Measurements from ENCODE around the gene TBK1.
"Not testable (repeated sequence)": the region's sequence is repeated elsewhere in the genome, so short reads cannot be mapped to it uniquely, and the experiment has no call there.

TBK1 gene

GRCh38 chr12:64497903-64498302 lies 46.0 kb downstream of the TBK1 start:
- DNase-seq: no peak

DNA sequence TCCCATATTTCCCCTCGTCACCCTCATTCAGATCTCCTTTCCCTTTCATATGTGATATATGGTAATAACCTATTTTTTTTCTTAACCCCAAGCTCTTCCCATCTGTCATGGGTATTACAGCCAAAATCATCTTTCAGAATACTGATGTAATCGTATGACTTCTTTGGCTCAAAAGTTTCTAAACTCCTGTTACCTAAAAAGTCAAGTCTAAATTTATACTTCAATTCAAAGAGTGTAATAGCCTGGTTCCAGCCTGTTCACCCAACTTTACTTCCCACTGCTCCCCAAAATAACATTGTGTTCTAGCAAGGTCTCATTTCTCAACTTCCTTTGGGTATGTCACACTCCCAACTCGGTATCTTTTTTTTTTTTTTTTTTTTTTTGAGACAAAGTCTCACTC lies 48.5 kb downstream of the TBK1 start:
- no peak for DNase-seq

DNA sequence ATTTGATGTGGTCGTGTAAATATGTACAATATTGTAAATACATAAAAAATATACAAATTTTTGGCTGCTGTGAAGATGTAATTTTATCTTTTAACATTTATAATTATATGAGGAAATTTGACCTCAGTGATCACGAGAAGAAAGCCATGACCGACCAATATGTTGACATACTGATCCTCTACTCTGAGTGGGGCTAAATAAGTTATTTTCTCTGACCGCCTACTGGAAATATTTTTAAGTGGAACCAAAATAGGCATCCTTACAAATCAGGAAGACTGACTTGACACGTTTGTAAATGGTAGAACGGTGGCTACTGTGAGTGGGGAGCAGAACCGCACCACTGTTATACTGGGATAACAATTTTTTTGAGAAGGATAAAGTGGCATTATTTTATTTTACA lies 49.6 kb downstream of the TBK1 start:
- DNase-seq: no peak

DNA sequence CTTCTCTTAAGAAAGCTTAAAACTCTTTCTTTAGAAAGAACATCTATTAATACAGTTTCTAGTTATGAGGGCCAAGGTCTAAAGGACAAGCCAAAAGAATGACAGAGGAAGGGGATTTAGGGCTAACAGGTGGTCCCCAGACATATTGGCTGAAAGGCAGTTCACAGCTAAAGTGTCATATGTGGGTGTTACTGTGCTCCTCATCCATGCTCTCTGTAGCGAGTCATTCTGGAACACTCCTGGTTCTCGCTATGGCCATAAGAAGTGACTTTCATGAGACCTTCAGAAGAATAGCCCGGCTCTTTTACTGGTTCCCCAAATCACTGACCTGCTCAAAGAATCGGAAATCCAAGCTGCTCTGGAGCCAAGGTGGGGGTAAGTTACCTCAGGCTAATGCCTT lies 55.0 kb downstream of the TBK1 start:
- DNase-seq: no peak

- DNase-seq: no peak
Observed at GRCh38 chr12:64510667-64511066, 58.7 kb downstream of the TBK1 start.

- no peak for DNase-seq
Observed at GRCh38 chr12:64518396-64518795, 66.5 kb downstream of the TBK1 start.

GRCh38 chr12:64521833-64522232 lies 69.9 kb downstream of the TBK1 start:
- no peak for DNase-seq

DNA sequence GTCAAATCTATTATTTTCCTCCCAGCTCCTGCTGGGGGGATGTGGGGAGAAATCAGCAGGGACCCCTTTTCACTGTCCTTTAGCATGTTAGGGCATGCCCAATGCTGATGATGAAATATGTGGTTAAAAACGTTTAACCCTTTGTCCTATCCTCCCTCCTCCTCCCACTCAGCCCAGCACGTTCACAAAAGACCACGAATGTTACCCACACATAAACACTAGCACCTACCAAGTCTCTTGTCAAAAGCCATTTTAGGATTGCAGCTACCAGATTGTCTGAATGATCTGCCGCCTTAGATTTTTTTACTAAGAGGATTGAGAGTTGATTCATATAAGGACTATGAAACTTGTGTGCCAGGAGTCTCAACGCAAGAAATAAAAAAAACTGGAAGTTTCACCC lies 70.4 kb downstream of the TBK1 start:
- DNase-seq: no peak

GRCh38 chr12:64522807-64523206 lies 70.9 kb downstream of the TBK1 start:
- DNase-seq: no peak

DNA sequence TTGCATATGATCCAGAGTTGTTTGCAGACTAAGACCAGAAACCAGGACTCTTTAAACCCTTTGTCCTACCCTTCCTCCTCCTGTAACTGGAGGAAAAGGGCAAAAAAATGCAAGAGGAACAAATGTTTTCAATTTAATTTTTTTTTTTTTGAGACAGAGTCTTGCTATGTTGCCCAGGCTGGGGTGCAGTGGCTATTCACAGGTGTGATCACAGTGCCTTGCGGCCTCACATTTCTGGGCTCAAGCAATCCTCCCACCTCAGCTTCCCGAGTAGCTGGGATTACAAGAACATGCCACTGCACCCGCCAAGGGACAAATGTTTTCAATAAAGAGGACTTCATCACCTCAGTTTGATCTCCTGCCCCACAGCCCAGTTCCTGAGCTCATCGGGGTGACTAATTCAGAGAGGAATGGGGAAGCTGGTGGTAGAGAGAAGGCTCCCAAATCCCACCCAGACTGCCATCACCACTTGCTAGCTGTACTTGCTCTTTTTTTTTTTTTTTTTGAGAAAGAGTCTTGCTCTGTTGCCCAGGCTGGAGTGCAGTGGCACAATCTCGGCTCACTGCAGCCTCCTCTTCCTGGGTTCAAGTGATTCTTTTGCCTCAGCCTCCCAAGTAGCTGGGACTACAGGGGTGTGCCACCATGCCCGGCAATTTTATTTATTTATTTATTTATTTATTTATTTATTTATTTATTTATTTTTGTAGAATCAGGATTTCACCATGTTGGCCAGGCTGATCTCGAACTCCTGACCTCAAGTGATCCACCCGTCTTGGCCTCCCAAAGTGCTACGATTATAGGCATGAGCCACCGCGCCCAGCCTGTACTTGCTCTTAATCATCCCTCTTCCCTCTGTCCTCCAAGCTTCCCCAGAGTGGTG lies 71.9 kb downstream of the TBK1 start:
- DNase-seq: not testable (repeated sequence)

GRCh38 chr12:64525461-64526160 lies 73.7 kb downstream of the TBK1 start:
- no peak for DNase-seq

DNA sequence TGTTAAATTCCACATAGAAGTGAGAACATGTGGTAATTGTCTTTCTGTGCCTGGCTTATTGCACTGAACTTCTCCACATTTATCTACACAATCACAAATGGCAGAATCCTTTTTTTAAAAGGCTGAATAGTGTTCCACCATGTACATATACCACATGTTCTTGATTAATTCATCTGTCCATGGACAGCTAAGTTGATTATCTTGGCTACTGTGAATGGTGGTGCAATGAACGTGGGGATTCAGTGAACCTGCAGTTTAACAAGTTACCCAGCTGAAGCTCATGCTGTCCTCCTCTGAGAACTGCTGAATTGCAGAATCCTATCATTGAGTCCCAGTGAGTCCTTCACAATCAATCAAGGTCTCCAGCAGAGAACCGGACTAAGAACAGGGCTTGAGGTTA lies 74.9 kb downstream of the TBK1 start:
- no peak for DNase-seq

DNA sequence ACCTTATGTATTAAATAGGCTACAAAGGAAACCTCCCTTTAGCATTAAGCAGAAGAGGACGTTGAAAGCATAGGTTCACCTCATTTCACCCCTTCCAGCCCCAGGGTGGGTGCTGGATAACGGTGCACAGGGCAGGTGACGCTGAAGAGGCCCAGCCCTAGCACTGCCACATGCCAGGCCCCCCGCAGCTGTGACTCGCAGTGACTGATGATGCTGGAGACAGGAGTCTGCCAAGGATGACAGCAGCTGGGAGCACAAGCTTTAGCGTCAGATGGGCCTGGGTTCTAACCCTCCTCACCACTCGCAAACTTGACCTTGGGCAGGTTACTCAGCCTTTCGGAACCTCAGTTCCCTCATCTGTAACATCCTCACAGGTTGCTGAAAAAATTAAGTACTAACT lies 76.7 kb downstream of the TBK1 start:
- no peak for DNase-seq

GRCh38 chr12:64530566-64530965 lies 78.6 kb downstream of the TBK1 start:
- no peak for DNase-seq

GRCh38 chr12:64531665-64532334 lies 79.9 kb downstream of the TBK1 start:
- no peak for DNase-seq

GRCh38 chr12:64532734-64533351 lies 80.9 kb downstream of the TBK1 start:
- DNase-seq: no peak

DNA sequence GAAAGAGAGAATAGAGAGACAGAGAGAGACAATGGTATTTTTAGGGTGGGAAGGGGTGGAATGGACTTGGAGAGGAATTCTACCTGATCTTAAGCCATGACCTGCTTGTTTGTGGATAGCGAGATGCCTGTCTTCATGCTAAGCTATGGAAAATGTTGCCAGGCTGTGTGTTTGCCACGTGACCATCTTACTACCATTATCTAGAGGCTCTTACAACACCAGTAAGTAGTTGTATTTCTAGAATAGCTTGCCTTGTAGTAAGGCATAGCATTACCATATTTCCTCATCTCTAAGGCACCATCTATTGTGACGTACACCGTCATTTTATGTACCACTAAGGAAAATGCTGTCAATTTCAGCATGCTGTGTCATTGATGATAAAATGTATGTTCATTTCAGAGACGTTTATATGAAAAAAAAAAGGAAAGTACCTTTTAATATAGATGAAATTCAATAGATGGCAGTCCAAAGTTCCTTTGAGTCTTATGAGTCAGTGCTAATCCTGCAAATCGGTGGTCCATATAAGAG lies 82.8 kb downstream of the TBK1 start:
- DNase-seq: no peak

DNA sequence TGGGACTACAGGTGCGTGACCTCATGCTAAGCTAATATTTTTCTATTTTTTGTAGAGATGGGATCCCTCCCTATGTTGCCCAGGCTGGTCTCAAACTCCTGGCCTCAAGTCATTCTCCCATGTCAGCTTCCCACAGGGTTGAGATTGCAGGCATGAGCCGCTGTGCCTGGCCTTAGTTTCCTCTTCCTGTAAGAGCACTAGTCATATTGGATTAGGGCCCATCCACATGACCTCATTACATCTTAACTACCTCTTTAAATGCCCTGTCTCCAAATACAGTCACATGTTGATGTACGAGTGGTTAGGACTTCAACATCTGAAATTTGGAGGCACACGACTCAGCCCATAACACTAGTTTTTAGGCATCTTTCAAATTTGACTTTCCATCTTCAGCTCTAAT lies 86.2 kb downstream of the TBK1 start:
- no peak for DNase-seq

DNA sequence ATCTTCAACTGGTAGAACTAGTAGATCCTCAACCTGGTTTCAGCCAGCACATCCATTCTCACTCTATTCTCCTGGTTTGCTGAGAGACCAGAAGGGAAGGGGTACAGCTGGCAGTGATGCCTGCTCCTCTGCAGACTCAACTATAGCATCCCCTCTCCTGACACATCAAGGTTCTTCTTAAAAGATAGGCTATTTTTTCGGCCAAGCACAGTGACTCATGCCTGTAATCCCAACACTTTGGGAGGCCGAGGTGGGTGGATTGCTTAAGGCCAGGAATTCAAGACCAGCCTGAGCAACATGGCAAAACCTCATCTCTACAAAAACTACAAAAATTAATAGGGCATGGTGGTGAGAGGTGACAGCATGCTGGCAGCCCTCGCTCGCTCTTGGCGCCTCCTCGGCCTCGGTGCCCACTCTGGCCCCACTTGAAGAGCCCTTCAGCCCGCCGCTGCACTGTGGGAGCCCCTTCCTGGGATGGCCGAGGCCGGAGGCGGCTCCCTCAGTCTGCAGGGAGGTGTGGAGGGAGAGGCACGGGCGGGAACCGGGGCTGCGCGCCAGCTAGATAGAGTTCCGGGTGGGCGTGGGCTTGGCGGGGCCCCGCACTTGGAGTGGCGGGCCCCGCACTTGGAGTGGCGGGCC lies 90.6 kb downstream of the TBK1 start:
- DNase-seq: not testable (repeated sequence)

- no peak for DNase-seq
Observed at GRCh38 chr12:64544371-64545080, 92.6 kb downstream of the TBK1 start.

DNA sequence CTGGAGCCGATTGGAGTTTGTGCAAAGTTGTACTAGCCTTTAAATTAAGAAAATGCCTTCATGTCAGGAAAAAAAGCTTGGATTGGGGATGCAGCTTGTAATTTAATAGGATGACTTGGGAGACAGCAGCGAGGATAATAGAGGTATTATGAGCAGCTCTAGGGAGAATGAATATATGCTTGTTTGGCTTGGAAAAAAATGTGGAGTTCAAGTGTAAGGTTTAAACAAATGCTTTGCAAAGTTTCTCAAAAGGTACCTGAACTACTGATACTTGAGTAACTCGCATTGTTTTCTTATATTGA lies 93.1 kb downstream of the TBK1 start:
- DNase-seq: no peak

DNA sequence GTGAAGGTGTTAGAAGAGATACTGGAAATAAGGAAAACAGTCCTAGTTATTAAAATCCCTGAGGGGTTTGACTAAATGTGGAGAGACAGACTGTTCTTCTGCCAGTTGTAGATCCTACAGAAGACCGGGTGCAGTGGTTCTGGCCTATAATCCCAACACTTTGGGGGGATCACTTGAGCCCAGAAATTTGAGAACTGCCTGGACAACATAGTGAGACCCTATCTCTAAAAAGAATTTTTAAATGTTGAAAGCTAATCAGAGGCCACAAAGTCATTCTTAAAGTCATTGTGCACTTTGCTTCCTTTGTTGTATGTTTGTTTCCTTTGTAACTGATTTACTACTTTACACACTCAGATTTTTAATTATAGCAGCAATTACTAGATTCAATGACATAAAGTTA lies 97.2 kb downstream of the TBK1 start:
- no peak for DNase-seq
